Large intestine (tissue), 3 donors: ENCODE results near the gene ZMYND11. TPM values are rescaled to one million over a fixed set of nuclear protein-coding genes. Genes with fewer than 3 reads are reported as not detected.
"Not testable (repeated sequence)": the region's sequence is repeated elsewhere in the genome, so short reads cannot be mapped to it uniquely, and the experiment has no call there.

ENCODE experiments used
- DNase-seq, 2 donors: peaks; one replicate each; pipeline versions ENCODE4 v3.0.0 to v3.0.0-alpha.2; 2013
- H3K27ac ChIP-seq: one replicate; pipeline ENCODE4 v1.5.1; 2013; ENCODE audit warnings: low read length
- H3K27me3 ChIP-seq: 2 replicates; pipeline ENCODE4 v1.6.1; 2013; ENCODE audit warnings: low read length; ENCODE audit not compliant: control insufficient read depth, insufficient read depth
- H3K36me3 ChIP-seq: 2 replicates; pipeline ENCODE4 v1.6.1; 2013; ENCODE audit warnings: low read length; ENCODE audit not compliant: control insufficient read depth, insufficient read depth
- H3K4me1 ChIP-seq: one replicate; pipeline ENCODE4 v1.6.1; 2013; ENCODE audit warnings: low read length; ENCODE audit not compliant: control insufficient read depth, insufficient read depth
- H3K4me3 ChIP-seq: one replicate; pipeline ENCODE4 v1.5.1; 2013; ENCODE audit warnings: low read length
- H3K9me3 ChIP-seq: one replicate; pipeline ENCODE4 v1.6.1; 2013; ENCODE audit warnings: mild to moderate bottlenecking, low read depth, low read length, moderate library complexity; ENCODE audit not compliant: control insufficient read depth
- WGBS: methylation state at CpG from one replicate; pipeline ENCODE4 v1.1.5; 2013; ENCODE audit warnings: low lambda C conversion rate; ENCODE audit not compliant: insufficient coverage; 5-methylcytosine and 5-hydroxymethylcytosine counted together
- polyA plus RNA-seq: library from polyadenylated mRNA; unstranded; fragments of 120-200 nt; gene quantifications from one replicate; pipeline ENCODE4 v1.2.1, GENCODE V29; 2013

The ZMYND11 gene
- polyA plus RNA-seq, 1 donor = 69.8 TPM

GRCh38 chr10:293636-294035 lies 158.4 kb downstream of the ZMYND11 start:
- no peaks in the 10 kb centered on the region for H3K9me3 ChIP-seq
- no peak overlapping the region for H3K27ac ChIP-seq
- no peak overlapping the region for H3K4me3 ChIP-seq
- no peaks in the 10 kb centered on the region for H3K27me3 ChIP-seq
- H3K36me3 ChIP-seq = peaks cover 30% of the 10 kb centered on the region
- no peak for DNase-seq
- 100% methylated on average over 1 of the region's 4 CpGs for WGBS
- H3K4me1 ChIP-seq = no peaks in the 10 kb centered on the region

- no peak for DNase-seq
- Histone ChIP-seq H3K4me3 (no peak overlapping the region), H3K9me3 (no peaks in the 10 kb centered on the region), H3K4me1 (no peaks in the 10 kb centered on the region), H3K27ac (peak overlapping the region; percentile 37), H3K27me3 (no peaks in the 10 kb centered on the region), H3K36me3 (peaks cover 15% of the 10 kb centered on the region)
- 81% methylated on average over 3 of the region's 6 CpGs for WGBS
These were observed 162.3 kb downstream of the ZMYND11 start for GRCh38 chr10:297567-297966.

- DNase-seq = no peak
- Histone ChIP-seq H3K4me1 (no peaks in the 10 kb centered on the region), H3K27me3 (no peaks in the 10 kb centered on the region), H3K36me3 (peaks cover 20% of the 10 kb centered on the region), H3K27ac (no peak overlapping the region), H3K4me3 (no peak overlapping the region), H3K9me3 (no peaks in the 10 kb centered on the region)
- no CpG with 5 or more reads among the region's 9 CpGs for whole genome bisulfite sequencing
These were observed 162.8 kb downstream of the ZMYND11 start for GRCh38 chr10:298033-298432.

- Histone ChIP-seq H3K36me3 (peaks cover 18% of the 10 kb centered on the region), H3K9me3 (no peaks in the 10 kb centered on the region), H3K4me3 (no peak overlapping the region), H3K27ac (no peak overlapping the region), H3K4me1 (no peaks in the 10 kb centered on the region), H3K27me3 (no peaks in the 10 kb centered on the region)
- DNase-seq = no peak
- WGBS = no CpG with 5 or more reads among the region's 2 CpGs
These were observed 164.3 kb downstream of the ZMYND11 start for GRCh38 chr10:299512-299911.

- WGBS = 100% methylated on average over 3 of the region's 7 CpGs
- DNase-seq = no peak
- no peaks in the 10 kb centered on the region for H3K27me3 ChIP-seq
- H3K27ac ChIP-seq = no peak overlapping the region
- H3K4me1 ChIP-seq = no peaks in the 10 kb centered on the region
- no peaks in the 10 kb centered on the region for H3K9me3 ChIP-seq
- peaks cover 18% of the 10 kb centered on the region for H3K36me3 ChIP-seq
- H3K4me3 ChIP-seq = no peak overlapping the region
These were observed 164.7 kb downstream of the ZMYND11 start for GRCh38 chr10:299969-300368.

GRCh38 chr10:300580-300979 lies 165.3 kb downstream of the ZMYND11 start:
- DNase-seq, H3K4me1 ChIP-seq, H3K9me3 ChIP-seq, H3K27me3 ChIP-seq, H3K4me3 ChIP-seq, H3K27ac ChIP-seq: not testable (repeated sequence)
- no CpG with 5 or more reads among the region's 31 CpGs for WGBS
- H3K36me3 ChIP-seq = peaks cover 18% of the 10 kb centered on the region

GRCh38 chr10:301536-301935 lies 166.3 kb downstream of the ZMYND11 start:
- H3K27me3 ChIP-seq = no peaks in the 10 kb centered on the region
- peaks cover 18% of the 10 kb centered on the region for H3K36me3 ChIP-seq
- WGBS = 100% methylated on average over 1 of the region's 9 CpGs
- H3K4me3 ChIP-seq = no peak overlapping the region
- H3K27ac ChIP-seq = no peak overlapping the region
- DNase-seq = no peak
- H3K4me1 ChIP-seq = no peaks in the 10 kb centered on the region
- H3K9me3 ChIP-seq = no peaks in the 10 kb centered on the region

Other genes starting within 250 kb of the ZMYND11 start
- gene TUBB8, start 86.2 kb upstream of the ZMYND11 start, polyA plus RNA-seq = 0.81 TPM